SU-DHL-6 (cell line): ENCODE measurements around the gene FRMD3.
"Not testable (repeated sequence)": the region's sequence is repeated elsewhere in the genome, so short reads cannot be mapped to it uniquely, and the experiment has no call there.

Experiments
- CTCF ChIP-seq: fragments of 200-600 bp; sonication (generic); IDR thresholded peaks from one replicate; pipeline ENCODE4 v1.5.1; 2017; ENCODE audit warnings: antibody characterized with exemption, mild to moderate bottlenecking, low read length, moderate library complexity; ENCODE audit not compliant: insufficient read depth, poor library complexity, severe bottlenecking
- EZH2phosphoT487 ChIP-seq: fragments of 200-600 bp; sonication (generic), shearing (Covaris generic); conservative IDR thresholded peaks from 2 replicates; pipeline ENCODE4 v1.6.1; 2018; ENCODE audit warnings: mild to moderate bottlenecking, antibody characterized with exemption, low read length, moderate library complexity, mixed read lengths

DNA sequence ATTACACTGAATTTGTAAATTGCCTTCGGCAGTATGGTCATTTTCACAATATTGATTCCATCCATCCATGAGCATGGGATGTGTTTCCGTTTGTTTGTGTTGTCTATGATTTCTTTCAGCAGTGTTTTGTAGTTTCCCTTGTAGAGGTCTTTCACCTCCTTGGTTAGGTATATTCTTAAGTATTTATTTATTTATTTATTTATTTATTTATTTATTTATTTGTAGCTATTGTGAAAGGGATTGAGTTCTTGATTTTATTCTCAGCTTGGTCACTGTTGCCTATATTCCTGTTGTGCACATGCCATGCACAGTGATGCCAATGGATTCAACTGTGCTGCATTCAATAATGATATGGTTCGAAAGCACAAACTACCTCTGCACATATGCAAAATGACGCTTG is 179.7 kb downstream of the FRMD3 start:
- TF ChIP-seq CTCF, EZH2phosphoT487: not testable (repeated sequence)
